DND-41 (cell line): ENCODE measurements around the gene MCF2L2.

Source experiments
- ATAC-seq: fragments of 200-7000 bp; cut with Tn5 transposase; 3 replicates; pipeline ENCODE4 v1.9.1; 2021; ENCODE audit warnings: low read depth; ENCODE audit not compliant: insufficient read depth
- DNase-seq: peaks from one replicate; pipeline ENCODE4 v3.0.0-alpha.2; 2020
- H2AFZ ChIP-seq: 2 replicates; pipeline ENCODE4 v1.6.0; 2012; ENCODE audit warnings: low read depth, low read length
- H3K27ac ChIP-seq: 2 replicates; pipeline ENCODE4 v1.5.1; 2012; ENCODE audit warnings: low read length, inconsistent platforms
- H3K27me3 ChIP-seq: fragments of 200-600 bp; sonication (generic); 2 replicates; pipeline ENCODE4 v1.6.0; 2012; ENCODE audit warnings: low read length, mild to moderate bottlenecking, inconsistent platforms; ENCODE audit not compliant: insufficient read depth, poor library complexity
- H3K36me3 ChIP-seq: 2 replicates; pipeline ENCODE4 v1.5.1; 2012; ENCODE audit warnings: low read length, inconsistent platforms; ENCODE audit not compliant: insufficient read depth
- H3K4me1 ChIP-seq: 2 replicates; pipeline ENCODE4 v1.5.1; 2012; ENCODE audit warnings: mild to moderate bottlenecking, low read length; ENCODE audit not compliant: insufficient read depth
- H3K4me2 ChIP-seq: 2 replicates; pipeline ENCODE4 v1.6.0; 2012; ENCODE audit warnings: mild to moderate bottlenecking, moderate library complexity, low read length, inconsistent platforms; ENCODE audit not compliant: insufficient read depth
- H3K4me3 ChIP-seq, 2 experiments: fragments of 200-600 bp in 1 of 2; shearing (Covaris generic) in 1 of 2; 2 replicates each; pipeline ENCODE4 v1.5.1; 2012 to 2016; ENCODE audit warnings: inconsistent platforms in 2 of 2, low read length in 2 of 2, mild to moderate bottlenecking in 2 of 2, low read depth in 1 of 2, moderate library complexity in 1 of 2
- H3K79me2 ChIP-seq: 2 replicates; pipeline ENCODE4 v1.6.0; 2012; ENCODE audit warnings: low read length, inconsistent platforms; ENCODE audit not compliant: insufficient read depth
- H3K9ac ChIP-seq: 2 replicates; pipeline ENCODE4 v1.6.0; 2012; ENCODE audit warnings: low read depth, mild to moderate bottlenecking, inconsistent platforms, low read length, moderate library complexity
- H3K9me3 ChIP-seq: 2 replicates; pipeline ENCODE4 v1.5.1; 2012; ENCODE audit warnings: low read length, moderate library complexity, mild to moderate bottlenecking, inconsistent platforms; ENCODE audit not compliant: insufficient read depth, severe bottlenecking
- H4K20me1 ChIP-seq: 2 replicates; pipeline ENCODE4 v1.6.0; 2012; ENCODE audit warnings: low read length; ENCODE audit not compliant: insufficient read depth
- CTCF ChIP-seq: IDR thresholded peaks from 2 replicates; pipeline ENCODE4 v1.5.1; 2012; ENCODE audit warnings: borderline replicate concordance, low read length, moderate library complexity, mild to moderate bottlenecking; ENCODE audit not compliant: poor library complexity, severe bottlenecking; ENCODE audit errors: extremely low read depth
- EZH2 ChIP-seq: IDR thresholded peaks from 3 replicates; pipeline ENCODE4 v1.6.1; 2012; ENCODE audit warnings: borderline replicate concordance, low read depth, mild to moderate bottlenecking, moderate library complexity, low read length, inconsistent platforms; ENCODE audit not compliant: severe bottlenecking

MCF2L2 gene

DNA sequence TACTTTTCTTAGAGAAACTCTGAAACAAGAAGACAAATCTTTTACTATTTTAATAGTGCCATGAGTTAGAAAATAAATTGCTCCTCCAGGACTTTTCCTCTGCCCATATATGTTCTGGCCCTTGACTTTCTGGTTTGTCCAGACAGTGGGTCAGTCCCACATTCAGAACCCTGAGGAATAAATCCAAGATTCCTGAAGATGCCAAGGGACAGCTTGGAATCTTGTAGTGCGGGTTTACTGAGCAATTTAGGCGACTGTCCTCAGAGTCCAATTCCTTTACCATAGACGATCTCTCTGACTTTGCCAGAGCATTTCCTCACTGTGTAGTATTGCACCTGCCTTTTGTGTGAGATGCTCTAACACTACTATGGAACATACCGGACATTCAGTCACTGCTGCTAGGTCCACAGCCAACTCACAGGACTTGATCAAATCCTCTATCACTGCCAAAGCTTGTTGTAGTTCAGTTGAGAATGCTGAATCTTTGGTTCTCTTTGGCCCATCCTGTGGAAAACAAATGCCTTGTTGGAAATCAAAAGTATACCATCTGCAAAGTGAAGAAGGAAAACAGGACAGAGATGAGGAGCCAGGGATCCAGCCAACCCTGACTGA, 212.7 kb downstream of the MCF2L2 start:
- no peaks in the 10 kb centered on the region for H3K27me3 ChIP-seq
- TF ChIP-seq CTCF (no peak), EZH2 (no peak)
- ATAC-seq = no peak

DNA sequence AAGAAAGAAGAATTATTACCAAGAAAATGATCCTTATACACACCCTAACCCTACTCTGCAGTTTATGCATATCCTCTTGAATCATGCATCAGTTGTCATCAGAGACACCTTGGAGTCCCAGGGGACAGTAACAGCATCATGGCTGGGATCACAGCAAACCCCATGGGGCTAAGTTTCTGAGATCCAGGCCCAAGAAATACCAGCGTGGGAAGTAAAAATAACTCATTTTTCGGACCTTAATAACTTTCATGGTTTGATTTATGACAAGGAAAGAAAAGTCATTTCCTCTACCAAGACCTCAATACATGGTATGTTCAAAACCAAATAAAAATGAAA, 214.2 kb downstream of the MCF2L2 start:
- Histone ChIP-seq H3K9me3 (no peaks in the 10 kb centered on the region), H3K36me3 (no peaks in the 10 kb centered on the region), H3K4me3 (no peak overlapping the region), H2AFZ (no peak overlapping the region), H3K27ac (no peak overlapping the region), H3K4me1 (no peaks in the 10 kb centered on the region), H3K79me2 (no peaks in the 10 kb centered on the region), H3K9ac (no peak overlapping the region), H3K4me2 (no peak overlapping the region), H3K27me3 (no peaks in the 10 kb centered on the region), H4K20me1 (no peaks in the 10 kb centered on the region)
- DNase-seq (no peak), ATAC-seq (no peak)
- TF ChIP-seq CTCF (no peak), EZH2 (no peak)

More for the DNA sequence above, 212.7 kb downstream of the MCF2L2 start:
- H2AFZ ChIP-seq = no peak overlapping the region
- no peak overlapping the region for H3K4me3 ChIP-seq
- H3K9me3 ChIP-seq = no peaks in the 10 kb centered on the region
- no peak for DNase-seq
- no peaks in the 10 kb centered on the region for H4K20me1 ChIP-seq
- H3K9ac ChIP-seq = no peak overlapping the region
- no peaks in the 10 kb centered on the region for H3K36me3 ChIP-seq
- H3K27ac ChIP-seq = no peak overlapping the region
- no peaks in the 10 kb centered on the region for H3K4me1 ChIP-seq
- H3K4me2 ChIP-seq = no peak overlapping the region
- no peaks in the 10 kb centered on the region for H3K79me2 ChIP-seq

DNA sequence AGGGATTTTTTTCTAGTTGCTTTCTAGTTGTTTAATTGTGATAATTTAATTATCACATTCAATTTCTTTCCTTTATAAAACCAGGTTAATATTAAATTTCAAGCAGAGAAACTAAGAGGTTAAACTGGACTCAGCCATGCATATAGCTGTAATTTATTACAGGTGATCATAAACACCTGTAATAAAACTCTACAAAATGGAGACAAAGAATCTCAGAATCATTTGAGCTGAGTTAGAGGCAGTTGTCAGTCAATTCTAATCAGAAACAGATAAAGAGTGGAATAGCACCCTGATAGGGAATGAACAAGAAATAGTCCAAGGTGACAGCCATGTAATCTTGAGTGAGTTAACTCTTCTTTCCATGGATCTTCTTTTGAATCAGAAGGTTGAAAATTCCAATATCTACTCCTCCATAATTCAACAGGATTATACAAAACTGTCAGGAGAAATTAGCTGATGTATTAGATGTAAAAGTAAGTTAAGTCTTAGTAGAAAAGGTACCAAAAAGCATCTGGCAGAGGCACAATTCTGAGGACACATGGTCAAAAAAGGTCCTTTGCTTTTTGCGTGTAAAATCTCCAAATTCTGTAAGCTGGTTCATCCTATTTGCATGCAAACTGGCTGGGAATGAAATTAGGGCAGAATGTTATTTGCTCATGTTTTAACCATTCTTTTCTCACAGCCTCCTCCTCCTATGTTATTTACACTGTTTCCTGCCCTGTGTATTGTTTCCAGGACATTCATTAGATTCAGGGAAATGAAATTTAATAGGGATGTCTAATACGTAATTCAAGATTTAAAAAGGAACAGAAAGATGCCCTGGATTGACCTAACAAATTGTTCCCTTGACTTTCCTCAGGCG, 214.8 kb downstream of the MCF2L2 start:
- Histone ChIP-seq H3K79me2 (no peaks in the 10 kb centered on the region), H3K36me3 (no peaks in the 10 kb centered on the region), H3K4me1 (no peaks in the 10 kb centered on the region), H3K4me2 (no peak overlapping the region), H3K4me3 (no peak overlapping the region), H2AFZ (no peak overlapping the region), H3K9ac (no peak overlapping the region), H4K20me1 (no peaks in the 10 kb centered on the region), H3K9me3 (no peaks in the 10 kb centered on the region), H3K27ac (no peak overlapping the region), H3K27me3 (no peaks in the 10 kb centered on the region)
- TF ChIP-seq CTCF (no peak), EZH2 (no peak)
- DNase-seq = no peak
- no peak for ATAC-seq
